NCI-H1417 treated with DMSO at 0.1 percent for 48 hours (cell line): Measurements from ENCODE around the gene SNCAIP.

Source experiments
- DNase-seq: peaks from one replicate; lab custom pipeline; 2025; lab: John Stamatoyannopoulos, UW

The SNCAIP gene

GRCh38 chr5:122400341-122400740 is 88.3 kb downstream of the SNCAIP start:
- DNase-seq, result no peak

GRCh38 chr5:122400938-122401337 is 88.9 kb downstream of the SNCAIP start:
- no peak for DNase-seq

DNA sequence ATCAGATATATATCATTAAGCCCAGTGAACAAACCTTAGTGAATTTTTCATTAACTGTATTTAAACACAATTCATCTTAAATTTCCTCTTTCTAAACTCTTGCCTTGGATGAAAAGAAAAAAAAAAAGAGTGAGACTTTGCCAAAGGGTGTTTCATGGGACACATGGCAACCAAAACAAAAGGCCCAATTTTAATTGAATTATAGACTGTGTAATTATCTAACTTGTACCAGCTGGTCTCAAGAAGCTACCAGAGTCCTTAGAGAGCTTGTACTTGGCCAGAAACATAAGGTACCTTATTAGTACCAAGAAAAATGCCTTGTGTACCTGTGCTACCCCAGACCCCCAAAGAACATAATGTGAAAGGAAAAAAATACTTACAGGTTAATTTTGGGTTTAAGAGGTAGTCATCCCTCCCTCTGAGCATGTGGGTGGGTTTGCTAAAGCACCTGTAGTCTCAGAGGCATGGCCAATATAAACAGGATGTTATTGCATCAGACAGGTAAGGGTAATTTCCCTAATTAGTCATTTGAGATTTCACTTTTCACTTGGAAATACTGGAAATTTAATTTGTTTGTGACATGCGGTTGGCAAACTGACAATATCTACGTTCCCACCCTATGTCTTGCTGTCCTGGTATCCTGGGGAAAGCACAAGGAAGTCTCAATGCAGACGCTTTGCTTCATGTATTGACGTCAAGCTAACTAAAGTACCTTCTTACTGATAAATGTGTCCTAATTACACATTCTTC is 90.1 kb downstream of the SNCAIP start:
- no peak for DNase-seq

GRCh38 chr5:122402955-122403685 is 91.1 kb downstream of the SNCAIP start:
- no peak for DNase-seq

DNA sequence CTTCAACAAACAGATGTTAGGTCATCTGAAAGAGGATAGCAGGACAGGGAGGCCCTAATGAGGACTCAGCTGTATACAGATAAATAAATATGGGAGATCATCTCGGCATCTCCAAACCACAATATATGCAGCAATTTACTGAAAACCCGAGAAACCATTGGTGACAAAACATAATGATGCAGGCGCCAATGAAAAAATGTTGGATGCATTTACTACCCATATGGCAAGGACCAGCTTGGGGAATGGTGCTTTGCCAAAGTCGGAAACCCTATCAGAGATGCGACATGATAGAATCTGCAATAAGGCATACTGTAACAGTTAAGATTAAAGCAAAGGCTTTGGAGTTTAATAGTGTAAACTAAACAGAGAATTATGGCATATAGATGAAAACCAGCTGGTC is 92.0 kb downstream of the SNCAIP start:
- DNase-seq, result no peak

DNA sequence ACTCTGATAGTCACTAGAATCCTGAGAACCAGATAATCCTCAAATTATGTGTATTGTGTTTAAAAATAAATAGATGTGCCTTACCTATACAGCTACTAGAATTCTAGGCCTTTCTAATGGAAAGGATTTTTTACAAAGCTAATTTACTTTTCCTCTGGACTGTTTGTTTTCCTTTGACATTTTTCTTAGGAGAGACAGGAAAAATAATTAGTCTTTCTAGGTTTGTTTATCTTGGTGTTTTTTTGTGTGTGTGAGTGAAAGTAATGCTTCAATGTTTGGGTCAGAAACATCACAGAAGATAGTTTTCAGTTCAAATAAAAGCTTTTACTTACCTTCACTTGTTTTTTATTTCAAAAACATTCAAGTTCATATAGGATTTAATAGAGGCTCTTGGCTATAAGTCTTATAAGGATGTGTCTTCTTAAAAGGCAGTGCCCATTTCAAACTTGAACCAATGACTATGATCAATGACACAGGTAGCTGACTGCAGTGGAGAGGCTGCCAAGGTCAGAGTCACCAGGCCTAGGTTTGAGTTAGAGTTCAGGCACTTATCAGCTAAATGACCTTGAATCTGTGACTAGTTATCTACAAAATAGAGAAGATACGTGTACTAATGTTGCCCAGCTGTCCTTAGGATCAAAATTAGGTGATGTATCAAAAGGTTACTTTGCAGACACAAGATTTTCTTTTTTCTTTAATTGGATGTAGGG is 92.8 kb downstream of the SNCAIP start:
- DNase-seq, result no peak

DNA sequence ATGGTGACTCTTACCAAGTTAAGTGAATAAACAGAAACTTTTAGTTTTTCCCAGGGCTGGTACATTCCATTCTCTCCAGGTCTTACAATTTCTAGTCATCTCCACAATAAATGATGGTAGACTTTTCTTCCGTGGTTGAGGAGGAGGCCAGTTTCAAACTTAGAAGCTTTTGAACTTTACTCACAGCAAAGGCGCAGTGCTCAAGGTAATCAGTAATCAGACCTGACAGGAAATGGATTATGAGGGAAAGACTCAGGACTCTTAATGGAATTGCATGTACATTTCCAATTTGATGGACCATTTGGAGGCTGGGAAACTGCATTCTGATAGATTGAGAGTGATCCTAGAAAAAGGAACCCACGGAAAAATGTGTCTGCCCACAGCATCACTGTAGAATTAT is 93.7 kb downstream of the SNCAIP start:
- DNase-seq, result no peak

DNA sequence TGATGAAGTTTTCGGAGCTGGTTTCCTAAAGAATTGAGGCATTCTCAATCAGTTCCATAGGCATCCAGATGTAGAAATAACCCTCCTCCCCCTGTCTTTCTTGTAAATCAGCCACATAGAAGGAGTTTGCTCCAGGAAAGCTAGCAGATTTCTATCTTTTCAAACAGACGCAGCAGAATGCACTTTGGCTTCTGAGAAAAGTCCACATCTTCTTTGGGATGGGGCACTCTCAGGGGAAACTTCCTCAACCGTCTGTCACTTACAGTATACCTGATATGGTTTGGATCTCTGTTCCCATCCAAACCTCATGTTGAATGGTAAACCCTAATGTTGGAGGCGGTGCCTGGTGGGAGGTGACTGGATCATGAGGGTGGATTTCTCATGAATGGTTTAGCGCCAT is 94.1 kb downstream of the SNCAIP start:
- no peak for DNase-seq

DNA sequence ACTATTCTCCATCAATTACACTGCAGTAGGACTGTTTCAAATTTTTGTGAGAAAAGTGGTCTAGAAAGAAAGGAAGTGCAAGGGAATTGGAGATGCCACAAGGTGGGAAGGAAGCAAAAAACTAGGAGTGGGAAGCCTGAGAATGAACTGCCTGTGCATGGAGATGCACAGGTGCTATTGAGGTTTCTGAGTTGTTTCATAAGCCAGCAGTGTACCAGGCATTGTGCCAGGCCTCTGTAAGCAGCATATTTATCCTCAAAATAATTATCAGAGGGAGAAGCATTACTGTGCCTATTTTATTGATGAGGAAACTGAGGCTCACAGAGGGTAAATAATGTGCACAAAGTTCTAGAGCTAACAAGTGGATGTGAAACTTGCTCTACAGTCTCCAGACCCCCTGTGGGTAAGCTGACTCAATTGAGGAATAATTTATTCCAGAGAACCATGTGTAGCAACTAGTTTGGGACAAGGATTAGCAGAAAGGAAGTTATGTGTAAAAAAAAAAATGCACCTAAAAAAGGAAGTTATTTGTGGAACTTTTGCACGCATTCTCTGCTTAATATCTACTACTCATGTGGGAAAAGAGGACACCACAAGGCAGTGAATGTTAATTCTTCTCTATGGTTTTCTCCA is 96.7 kb downstream of the SNCAIP start:
- DNase-seq, result no peak

GRCh38 chr5:122412966-122413365 is 100.9 kb downstream of the SNCAIP start:
- DNase-seq, result no peak

DNA sequence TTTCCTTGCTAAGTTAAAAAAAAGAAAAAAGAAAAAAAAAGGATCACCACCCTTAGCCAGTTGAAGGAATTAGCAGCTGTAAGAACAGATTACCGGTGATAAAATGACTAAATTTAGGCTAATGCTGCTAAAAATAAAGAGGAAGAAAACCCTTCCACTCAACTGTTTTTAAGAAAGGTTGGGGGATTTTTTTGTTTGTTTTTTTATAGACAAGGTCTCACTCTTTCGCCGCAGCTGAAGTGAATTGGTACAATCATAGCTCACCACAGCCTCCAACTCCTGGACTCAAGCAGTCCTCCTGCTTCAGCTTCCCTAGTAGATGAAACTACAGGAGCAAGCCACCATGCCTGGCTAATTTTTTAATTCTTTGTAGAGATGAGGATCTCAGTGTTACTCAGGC is 101.7 kb downstream of the SNCAIP start:
- no peak for DNase-seq

GRCh38 chr5:122415030-122415800 is 103.2 kb downstream of the SNCAIP start:
- DNase-seq, result peak; percentile 13

- no peak for DNase-seq
Measured at GRCh38 chr5:122415801-122416120, 103.7 kb downstream of the SNCAIP start.

DNA sequence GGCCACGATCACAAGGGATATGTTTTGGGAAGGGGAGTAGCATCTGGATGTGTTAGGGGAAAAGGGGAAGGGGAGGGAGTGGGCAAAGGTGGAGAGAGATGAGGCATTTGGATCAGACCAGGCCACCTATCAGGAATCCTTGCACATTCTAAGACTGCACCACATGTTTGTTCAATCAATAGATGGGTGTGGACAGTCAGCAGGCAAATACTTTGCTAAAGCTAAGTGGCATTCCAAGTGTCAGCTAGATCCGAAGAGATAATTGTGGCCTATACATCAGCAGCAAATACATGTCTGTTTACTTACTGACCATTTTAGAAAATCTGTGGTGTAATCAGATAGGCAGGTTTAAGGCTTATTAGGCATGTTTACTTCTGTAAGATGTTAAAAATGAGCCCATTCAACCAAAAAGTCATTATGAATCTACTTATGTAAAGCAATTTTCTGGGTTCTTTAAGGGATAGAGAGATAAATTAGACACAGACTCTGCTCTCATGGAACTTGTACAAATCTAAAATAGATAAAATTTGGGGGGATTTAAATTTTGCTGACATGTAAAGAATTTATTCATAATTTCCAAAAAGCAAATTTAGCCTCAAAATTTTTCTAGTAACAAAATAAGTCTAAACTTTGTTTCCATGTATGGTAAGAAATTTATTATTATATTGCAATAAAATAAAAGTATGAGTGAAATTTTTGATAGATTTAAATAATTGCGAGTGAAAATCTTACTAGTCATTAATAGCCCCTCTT is 107.3 kb downstream of the SNCAIP start:
- DNase-seq, result peak; percentile 19

- DNase-seq, result no peak
Measured at GRCh38 chr5:122420091-122420490, 108.1 kb downstream of the SNCAIP start.

DNA sequence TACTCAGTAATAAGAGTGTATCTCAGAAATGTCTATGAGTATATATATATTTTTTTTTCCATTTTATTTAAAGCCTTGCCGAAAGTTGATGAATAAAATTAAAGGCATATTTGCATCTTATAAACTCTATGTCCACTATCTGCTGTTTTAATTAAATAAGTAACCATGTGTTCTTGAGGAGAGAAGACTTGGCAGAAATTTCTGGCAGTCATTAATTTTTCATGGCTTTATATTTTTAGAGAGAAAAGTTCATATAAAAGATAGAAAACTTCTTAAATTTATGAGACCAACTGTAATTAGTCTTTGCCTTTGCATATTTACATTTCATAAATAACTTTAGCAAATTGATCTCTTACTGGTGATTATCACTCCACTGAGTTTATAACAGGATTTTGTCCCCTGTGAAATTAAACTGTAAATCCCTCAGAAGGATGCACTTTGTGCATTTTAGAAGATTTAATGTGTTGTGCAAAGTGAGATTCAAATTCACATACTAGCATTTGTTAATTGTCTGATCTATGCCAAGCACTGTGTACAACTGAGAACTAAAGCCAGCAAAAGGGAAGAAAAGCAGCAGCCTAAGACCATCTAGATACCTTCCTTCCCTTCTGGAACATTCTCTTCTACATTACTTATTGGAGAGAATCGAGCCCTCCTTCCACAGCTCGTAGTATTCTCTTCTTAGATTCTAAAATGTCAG is 108.7 kb downstream of the SNCAIP start:
- DNase-seq, result no peak

DNA sequence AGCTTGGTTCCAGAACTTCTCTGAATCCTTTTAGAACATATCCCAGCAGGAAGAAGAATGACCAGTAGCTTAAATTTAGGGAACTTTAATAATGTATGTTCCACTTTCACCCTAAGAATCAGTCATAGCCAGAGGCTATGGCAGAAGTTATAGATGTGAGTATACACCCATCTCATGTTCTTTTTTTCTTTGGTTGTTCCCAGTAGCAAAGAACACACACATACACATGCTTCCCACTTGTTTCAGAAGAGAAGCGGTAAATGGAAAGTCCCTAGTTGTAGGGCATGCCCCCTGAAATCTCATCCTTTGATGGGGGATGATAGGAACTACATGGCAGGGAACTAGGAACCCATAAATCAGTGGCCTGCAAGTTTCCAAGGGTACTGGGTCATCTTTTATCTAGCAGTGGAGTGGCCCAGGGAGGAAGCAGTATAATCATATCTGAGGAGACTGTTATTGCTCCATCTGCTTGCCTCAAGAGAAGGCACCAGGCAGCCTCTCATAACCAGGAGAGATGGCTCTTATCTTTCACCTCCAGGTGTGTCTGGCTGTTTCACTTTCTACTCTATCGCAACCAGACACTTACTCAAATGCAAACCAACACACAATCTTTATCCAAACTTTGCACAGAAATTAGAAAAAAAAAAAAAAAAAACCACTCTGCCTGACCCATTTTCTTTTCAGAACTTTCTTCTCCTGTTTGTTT is 109.5 kb downstream of the SNCAIP start:
- DNase-seq, result no peak

DNA sequence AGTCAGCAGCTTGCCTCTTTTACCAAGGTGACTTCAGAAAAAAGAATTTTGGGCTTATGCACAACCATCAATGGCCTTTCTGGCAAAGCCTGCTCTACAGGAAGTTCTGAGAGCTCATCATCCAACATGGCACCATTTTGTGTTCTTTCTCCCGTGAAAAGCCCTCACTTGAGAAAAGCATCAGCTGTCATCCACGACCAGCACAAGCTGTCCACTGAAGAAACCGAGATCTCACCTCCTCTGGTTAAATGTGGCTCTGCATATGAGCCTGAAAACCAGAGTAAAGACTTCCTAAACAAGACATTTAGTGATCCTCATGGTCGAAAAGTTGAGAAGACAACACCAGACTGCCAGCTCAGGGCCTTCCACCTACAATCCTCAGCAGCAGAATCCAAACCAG is 111.2 kb downstream of the SNCAIP start:
- DNase-seq, result no peak

DNA sequence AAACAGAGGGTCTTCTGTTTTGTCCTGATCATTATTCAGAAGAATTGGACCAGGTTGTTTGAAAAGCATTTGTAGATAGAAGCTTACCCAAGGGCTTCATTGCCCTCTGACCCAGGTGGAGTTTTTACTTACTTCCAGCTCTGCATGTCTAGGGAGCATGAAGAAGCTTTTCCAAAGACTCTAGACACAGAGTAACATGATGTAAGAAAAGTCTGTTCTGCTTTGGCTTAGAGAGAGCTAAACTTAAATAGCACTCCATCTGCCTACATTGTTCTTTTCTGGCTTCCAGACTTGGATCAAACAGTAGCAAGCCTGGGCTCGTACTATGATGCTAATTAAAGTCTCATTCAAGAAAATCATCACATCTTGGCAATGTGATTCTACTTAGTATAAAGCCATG is 112.1 kb downstream of the SNCAIP start:
- DNase-seq, result no peak

DNA sequence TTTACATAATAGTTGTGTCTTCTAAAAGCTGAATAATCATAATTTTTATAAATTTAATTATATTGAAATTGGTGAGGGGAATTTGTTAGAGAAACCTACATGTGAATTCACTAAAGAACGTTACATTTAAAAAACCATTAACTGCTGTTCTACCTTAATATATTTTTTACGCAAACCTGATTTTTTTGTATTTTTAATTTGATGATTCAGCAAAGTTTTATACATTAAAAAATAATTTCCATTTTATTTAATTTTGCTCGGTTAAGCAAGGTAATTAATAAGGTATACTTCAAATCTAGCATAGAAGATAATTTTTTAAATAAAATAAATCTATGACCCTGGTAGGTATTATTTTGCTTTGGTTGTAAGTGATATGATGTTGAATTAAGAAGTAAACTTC is 114.3 kb downstream of the SNCAIP start:
- no peak for DNase-seq
